Measurements from ENCODE around the gene UVRAG.

Gene UVRAG

GRCh38 chr11:75826461-75827230 is 11.6 kb downstream of the UVRAG start:
- no peaks in the 10 kb centered on the region for H3K9me3 ChIP-seq (ENCODE audit: control insufficient read depth, low read length)
- H3K4me1 ChIP-seq = no peaks in the 10 kb centered on the region
- H3K36me3 ChIP-seq (ENCODE audit: control insufficient read depth, insufficient read depth, low read length) = no peaks in the 10 kb centered on the region
- H3K4me3 ChIP-seq (ENCODE audit: low read depth, low read length) = no peak overlapping the region
- TF ChIP-seq, protein P1, sequence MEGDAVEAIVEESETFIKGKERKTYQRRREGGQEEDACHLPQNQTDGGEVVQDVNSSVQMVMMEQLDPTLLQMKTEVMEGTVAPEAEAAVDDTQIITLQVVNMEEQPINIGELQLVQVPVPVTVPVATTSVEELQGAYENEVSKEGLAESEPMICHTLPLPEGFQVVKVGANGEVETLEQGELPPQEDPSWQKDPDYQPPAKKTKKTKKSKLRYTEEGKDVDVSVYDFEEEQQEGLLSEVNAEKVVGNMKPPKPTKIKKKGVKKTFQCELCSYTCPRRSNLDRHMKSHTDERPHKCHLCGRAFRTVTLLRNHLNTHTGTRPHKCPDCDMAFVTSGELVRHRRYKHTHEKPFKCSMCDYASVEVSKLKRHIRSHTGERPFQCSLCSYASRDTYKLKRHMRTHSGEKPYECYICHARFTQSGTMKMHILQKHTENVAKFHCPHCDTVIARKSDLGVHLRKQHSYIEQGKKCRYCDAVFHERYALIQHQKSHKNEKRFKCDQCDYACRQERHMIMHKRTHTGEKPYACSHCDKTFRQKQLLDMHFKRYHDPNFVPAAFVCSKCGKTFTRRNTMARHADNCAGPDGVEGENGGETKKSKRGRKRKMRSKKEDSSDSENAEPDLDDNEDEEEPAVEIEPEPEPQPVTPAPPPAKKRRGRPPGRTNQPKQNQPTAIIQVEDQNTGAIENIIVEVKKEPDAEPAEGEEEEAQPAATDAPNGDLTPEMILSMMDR (IDR thresholded peaks at IDR 0.05) = no peak
- no peak overlapping the region for H2AFZ ChIP-seq
- H3K4me2 ChIP-seq (ENCODE audit: low read length) = no peak overlapping the region
- H3K27ac ChIP-seq = peak overlapping the region; percentile 59
- no peak overlapping the region for H3K9ac ChIP-seq
- H3K79me2 ChIP-seq = peaks cover 23% of the 10 kb centered on the region
- H3K27me3 ChIP-seq (ENCODE audit: control insufficient read depth, insufficient read depth, low read length) = no peaks in the 10 kb centered on the region

- peak overlapping the region; percentile 42 for H3K27ac ChIP-seq
- H3K9me3 ChIP-seq (ENCODE audit: control insufficient read depth, low read length) = no peaks in the 10 kb centered on the region
- no peaks in the 10 kb centered on the region for H3K4me1 ChIP-seq
- no peaks in the 10 kb centered on the region for H3K36me3 ChIP-seq (ENCODE audit: control insufficient read depth, insufficient read depth, low read length)
- H3K27me3 ChIP-seq (ENCODE audit: control insufficient read depth, insufficient read depth, low read length) = no peaks in the 10 kb centered on the region
- peaks cover 24% of the 10 kb centered on the region for H3K79me2 ChIP-seq
- H3K4me2 ChIP-seq (ENCODE audit: low read length) = no peak overlapping the region
- H3K4me3 ChIP-seq (ENCODE audit: low read depth, low read length) = no peak overlapping the region
- H3K9ac ChIP-seq = no peak overlapping the region
- H2AFZ ChIP-seq = no peak overlapping the region
- TF ChIP-seq, protein P1 (IDR thresholded peaks at IDR 0.05) = no peak
Observed at GRCh38 chr11:75827562-75827961, 12.6 kb downstream of the UVRAG start.

- H3K27ac ChIP-seq = no peak overlapping the region
- TF ChIP-seq, protein P1 (IDR thresholded peaks at IDR 0.05) = no peak
- H3K79me2 ChIP-seq = peaks cover 35% of the 10 kb centered on the region
- no peaks in the 10 kb centered on the region for H3K4me1 ChIP-seq
- H3K4me2 ChIP-seq (ENCODE audit: low read length) = no peak overlapping the region
- H2AFZ ChIP-seq = no peak overlapping the region
- no peak overlapping the region for H3K4me3 ChIP-seq (ENCODE audit: low read depth, low read length)
- no peak overlapping the region for H3K9ac ChIP-seq
- no peaks in the 10 kb centered on the region for H3K27me3 ChIP-seq (ENCODE audit: control insufficient read depth, insufficient read depth, low read length)
- no peaks in the 10 kb centered on the region for H3K9me3 ChIP-seq (ENCODE audit: control insufficient read depth, low read length)
- H3K36me3 ChIP-seq (ENCODE audit: control insufficient read depth, insufficient read depth, low read length) = no peaks in the 10 kb centered on the region
Observed at GRCh38 chr11:75831915-75832502, 17.0 kb downstream of the UVRAG start.

- no peak overlapping the region for H3K4me2 ChIP-seq (ENCODE audit: low read length)
- TF ChIP-seq, protein P1 (IDR thresholded peaks at IDR 0.05) = no peak
Observed at GRCh38 chr11:75834728-75835127, 19.7 kb downstream of the UVRAG start.

More at GRCh38 chr11:75834728-75835127, 19.7 kb downstream of the UVRAG start:
- H2AFZ ChIP-seq = no peak overlapping the region
- no peaks in the 10 kb centered on the region for H3K27me3 ChIP-seq (ENCODE audit: control insufficient read depth, insufficient read depth, low read length)
- no peak overlapping the region for H3K9ac ChIP-seq
- H3K9me3 ChIP-seq (ENCODE audit: control insufficient read depth, low read length) = no peaks in the 10 kb centered on the region
- H3K4me3 ChIP-seq (ENCODE audit: low read depth, low read length) = no peak overlapping the region
- H3K79me2 ChIP-seq = peaks cover 30% of the 10 kb centered on the region
- no peaks in the 10 kb centered on the region for H3K36me3 ChIP-seq (ENCODE audit: control insufficient read depth, insufficient read depth, low read length)
- H3K4me1 ChIP-seq = peaks cover 2% of the 10 kb centered on the region
- no peak overlapping the region for H3K27ac ChIP-seq

Measured in parathyroid adenoma (tissue), 2 donors.